Fibroblast of lung (primary cell): ENCODE data around the gene APOL2.

Source experiments
- CTCF ChIP-seq, 2 donors: IDR thresholded peaks in 1 of 2; conservative IDR thresholded peaks in 1 of 2; 1 replicate in 1 of 2; 2 replicates in 1 of 2; pipeline ENCODE4 v1.5.1; 2011 to 2012; ENCODE audit warnings: low read length in 2 of 2, control low read depth in 1 of 2, inconsistent platforms in 1 of 2, low read depth in 1 of 2, mild to moderate bottlenecking in 1 of 2
- EZH2 ChIP-seq: IDR thresholded peaks from 2 replicates; pipeline ENCODE4 v1.5.1; 2012; ENCODE audit warnings: low read length, control low read depth, mild to moderate bottlenecking; ENCODE audit errors: missing control alignments

GRCh38 chr22:36193171-36193570, 46.2 kb downstream of the APOL2 start:
- TF ChIP-seq CTCF (conservative IDR thresholded peaks at IDR 0.05 in 1 of 2, IDR thresholded peaks at IDR 0.05 in 1 of 2; ENCODE audit: low read depth in 1 of 2, low read length in 2 of 2): no peak
- no peak for TF ChIP-seq EZH2
